Measurements from ENCODE around the gene RFC2.

DNA sequence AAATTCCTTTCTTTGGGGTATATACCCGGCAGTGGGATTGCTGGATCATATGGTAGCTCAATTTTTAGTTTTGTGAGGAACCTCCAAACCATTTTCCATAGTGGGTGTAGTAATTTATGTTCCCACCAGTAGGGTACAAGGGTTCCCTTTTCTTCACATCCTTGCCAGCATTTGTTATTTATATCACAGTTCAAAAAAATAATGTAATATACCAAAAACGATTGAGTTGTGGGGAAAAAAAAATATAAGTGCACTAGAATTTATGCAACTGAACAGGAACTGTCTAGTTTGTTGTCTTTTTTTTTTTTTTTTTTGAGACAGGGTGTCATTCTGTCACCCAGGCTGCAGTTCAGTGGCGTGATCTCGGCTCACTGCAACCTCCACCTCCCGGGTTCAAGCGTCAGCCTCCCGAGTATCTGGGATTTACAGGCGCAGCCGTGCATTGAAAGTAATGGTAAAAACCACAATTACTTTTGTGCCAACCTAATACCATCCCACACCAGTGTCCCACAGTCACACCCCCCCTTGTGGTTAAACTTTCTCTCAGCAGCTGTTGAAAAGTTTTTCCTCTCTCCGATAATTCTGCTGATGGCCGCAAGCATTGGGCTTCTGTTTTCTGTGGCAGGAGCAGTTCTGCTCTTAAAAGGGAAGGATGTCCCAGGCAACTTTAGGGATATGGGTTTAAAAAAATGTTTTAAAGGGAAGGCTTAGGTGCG, 51.2 kb downstream of the RFC2 start:
- TF ChIP-seq, protein P1, sequence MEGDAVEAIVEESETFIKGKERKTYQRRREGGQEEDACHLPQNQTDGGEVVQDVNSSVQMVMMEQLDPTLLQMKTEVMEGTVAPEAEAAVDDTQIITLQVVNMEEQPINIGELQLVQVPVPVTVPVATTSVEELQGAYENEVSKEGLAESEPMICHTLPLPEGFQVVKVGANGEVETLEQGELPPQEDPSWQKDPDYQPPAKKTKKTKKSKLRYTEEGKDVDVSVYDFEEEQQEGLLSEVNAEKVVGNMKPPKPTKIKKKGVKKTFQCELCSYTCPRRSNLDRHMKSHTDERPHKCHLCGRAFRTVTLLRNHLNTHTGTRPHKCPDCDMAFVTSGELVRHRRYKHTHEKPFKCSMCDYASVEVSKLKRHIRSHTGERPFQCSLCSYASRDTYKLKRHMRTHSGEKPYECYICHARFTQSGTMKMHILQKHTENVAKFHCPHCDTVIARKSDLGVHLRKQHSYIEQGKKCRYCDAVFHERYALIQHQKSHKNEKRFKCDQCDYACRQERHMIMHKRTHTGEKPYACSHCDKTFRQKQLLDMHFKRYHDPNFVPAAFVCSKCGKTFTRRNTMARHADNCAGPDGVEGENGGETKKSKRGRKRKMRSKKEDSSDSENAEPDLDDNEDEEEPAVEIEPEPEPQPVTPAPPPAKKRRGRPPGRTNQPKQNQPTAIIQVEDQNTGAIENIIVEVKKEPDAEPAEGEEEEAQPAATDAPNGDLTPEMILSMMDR (IDR thresholded peaks at IDR 0.05): peak; percentile 20 to 68 (median 53)
- no peak for TF ChIP-seq POLR2A (IDR thresholded peaks at IDR 0.05)
